Stimulated activated CD8-positive, alpha-beta memory T cell treated with anti-CD3 and anti-CD28 coated beads, Interleukin-15, amount 100 ng/mL, for 1 hour (primary cell): Measurements from ENCODE around the gene TMEM184B.

Experiments used
- DNase-seq: peaks from one replicate; pipeline ENCODE4 v3.0.0-alpha.2; 2020; ENCODE audit warnings: low read depth

Gene TMEM184B

DNA sequence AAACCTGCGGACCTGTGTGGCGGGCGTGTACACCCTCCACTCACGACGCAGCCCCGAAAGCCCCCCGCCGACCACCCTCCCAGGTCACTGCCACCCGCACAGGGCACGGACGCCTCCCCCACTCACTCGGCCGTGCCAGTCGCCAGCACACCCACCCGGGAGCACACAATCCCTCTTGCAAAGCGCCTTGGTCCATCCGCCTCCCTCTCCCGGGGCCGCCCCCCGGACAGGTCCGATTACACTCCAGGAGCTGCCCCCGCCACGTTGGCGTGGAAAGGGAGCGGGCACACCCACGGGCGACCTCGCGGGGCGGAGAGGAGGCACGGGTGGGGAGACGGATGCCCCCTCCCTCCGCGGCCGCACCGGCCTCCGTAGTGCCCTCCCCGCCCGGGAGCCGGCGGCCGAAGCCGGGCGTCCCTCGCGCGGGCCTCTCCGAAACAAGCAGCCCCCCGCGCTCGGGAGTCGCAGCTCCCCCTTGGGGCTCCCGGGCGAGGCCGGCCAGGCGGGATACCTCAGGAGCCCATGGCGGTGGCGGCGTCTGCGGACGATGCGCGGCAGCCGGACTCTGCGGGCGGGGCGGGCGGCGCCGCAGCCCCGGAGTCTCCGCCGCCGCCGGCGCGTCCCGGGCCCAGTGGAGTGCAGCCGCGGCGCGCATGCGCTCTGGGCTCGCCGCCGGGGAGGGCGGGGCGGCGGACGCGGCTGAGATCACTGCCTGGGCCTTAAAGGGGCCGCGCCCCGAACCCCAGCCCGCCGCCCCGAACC, at the start of gene TMEM184B:
Gene TMEM184B (minus strand): TSS at position 638 of the 762 bp plus-strand sequence. CDS start 25,049 bp downstream, outside the sequence.
- peak; percentile 44 for DNase-seq

DNA sequence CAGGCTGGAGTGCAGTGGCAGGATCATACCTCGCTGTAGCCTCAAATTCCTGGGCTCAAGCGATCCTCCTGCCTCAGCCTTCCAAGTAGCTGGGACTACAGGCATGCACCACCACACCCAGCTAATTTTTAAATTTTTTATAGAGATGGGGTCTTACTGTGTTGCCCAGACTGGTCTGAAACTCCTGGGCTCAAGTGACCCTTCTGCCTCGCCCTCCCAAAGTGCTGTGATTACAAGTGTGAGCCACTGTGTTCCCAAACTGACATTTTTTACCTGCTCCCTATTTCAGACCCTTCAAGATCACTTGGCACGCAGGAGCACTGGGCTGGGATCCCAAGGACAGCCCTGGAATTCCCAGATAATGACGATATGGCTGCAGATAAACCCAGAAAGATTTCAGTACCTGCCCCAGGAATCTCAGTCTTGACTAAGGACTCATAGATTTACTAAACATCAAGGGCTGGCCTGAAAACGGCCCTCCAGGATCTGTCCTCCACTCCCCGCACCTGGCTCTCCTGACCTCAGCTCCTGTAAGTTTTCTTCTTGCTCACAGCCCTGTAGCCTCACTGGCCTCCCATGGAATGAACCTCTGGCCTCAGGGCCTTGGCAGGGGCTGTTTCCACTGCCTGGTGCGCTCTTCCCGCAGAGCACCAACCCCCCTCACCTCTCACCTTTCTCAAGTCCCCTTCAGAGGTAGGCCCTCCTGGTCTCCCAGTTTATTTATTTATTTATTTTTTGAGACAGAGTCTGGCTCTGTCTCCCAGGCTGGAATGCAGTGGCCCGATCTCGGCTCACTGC, 48.0 kb upstream of the TMEM184B start:
- DNase-seq: no peak

DNA sequence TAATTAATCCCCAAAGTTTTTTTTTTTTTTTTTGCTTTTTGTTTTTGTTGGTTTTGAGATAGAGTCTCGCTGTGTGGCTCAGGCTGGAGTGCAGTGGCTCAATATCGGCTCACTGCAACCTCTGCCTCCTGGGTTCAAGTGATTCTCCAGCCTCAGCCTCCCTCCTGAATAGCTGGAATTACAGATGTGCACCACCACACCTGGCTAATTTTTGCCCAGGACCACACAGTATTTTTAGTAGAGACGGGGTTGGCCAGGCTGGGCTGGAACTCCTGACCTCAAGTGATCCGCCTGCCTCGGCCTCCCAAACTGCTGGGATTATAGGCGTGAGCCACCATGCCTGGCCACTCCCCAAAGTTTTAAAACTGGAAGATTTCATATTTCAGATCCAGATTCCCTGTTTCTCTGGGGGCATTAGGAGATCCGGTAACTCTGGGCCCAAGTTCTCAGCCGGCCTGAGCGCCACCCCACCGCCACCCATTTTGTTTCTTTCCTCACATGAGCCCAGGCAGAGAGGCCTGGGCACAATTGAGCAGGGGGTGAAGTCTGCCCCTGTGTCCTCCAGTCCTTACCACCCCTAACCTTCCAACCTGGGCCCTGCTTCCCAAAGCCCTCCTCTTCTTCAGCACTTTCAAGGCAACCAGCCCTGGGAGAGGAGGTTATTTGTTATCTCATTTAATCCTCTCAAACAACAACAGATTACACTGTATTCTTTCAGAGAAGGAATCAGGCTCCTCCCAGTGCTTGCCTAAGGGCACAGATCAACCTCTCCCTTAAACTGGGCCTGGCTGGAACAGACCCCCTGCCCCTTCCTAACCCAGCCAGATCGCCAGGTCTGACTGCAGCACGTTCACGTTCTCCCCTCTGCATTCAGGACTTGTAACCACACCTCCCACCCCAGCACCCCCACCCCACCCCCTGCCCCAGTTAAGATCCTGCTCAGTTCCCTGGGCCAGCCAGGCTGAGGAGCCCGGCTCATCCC, 46.3 kb upstream of the TMEM184B start:
- no peak for DNase-seq

DNA sequence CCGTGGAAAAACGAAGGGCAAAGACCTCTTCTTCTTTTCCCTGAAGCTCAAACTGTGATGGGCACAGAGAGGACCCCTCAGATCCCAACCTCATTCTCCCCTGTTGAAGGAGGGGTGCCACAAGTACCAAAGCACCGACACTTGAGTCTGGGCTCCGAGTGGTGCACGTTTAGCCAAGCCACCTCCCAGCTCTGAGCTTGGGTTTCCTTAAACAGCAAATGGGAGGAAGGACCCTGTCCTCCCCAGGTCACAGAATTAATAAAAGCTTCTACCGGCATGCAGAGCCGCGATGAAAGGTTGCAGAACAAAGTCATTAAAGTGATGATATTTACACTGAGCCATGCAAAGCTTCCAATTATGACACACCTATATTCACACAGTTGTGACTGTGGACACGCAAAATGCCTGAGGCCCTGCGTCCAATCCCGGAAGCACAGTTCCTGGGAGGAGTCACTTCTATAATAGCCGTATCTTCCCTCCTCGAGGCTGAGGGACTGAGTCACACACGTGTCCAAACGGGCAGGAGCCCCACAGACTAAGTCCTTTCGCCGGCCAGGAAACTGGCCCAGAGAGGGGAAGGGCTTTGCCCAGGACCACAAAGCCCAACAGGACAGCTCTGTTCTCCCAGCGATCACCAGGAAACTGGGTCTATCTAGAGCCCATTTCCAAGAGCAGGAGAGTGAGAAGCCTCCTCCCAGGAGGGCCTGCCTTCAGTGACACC, 45.3 kb upstream of the TMEM184B start:
- DNase-seq: no peak

DNA sequence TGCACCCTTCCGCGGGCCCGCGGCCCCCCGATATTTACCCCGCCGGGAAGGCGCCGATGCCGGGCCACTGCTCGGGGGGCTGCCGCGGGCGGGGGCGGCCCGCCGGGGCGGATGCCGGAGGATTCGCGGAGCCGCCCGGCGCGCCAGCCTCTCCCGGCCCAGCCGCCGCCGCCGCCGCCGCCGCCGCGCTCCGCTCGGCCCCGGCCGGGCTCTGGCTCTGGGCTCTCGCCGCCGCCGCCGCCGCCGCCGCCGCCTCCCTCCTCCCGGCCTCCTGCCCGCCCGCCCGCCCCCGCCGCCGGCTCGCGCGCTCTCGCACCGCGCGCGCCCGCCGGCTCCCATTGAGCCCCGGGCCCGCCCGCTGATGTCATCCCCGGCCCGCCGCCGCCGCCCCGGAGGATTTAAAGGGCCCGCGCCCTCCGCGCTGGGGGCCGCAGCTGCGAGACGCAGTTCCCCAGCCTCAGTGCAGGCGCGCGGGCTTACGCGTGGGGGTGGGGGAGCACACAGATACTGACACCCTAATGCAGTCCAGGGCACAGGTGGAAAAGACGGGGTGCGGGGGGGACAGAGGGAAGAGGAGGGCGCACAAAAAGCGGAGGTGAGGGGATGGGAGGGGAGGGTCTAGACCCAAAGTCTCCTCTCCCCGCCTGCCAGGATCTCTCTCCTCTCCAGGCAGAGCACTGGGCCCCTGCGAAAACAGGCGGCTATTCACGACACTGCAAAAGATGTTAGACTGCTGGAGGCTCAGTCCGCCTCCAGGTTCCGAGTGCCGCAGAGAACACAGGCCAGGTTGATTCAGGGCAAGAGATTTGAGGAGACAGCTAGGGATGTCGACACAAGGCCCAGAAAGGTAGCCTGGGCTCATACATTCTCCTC, 44.5 kb upstream of the TMEM184B start, which contains the start of gene CSNK1E:
Gene CSNK1E (minus strand): TSS at position 312 of the 873 bp plus-strand sequence. CDS start 3,276 bp downstream, outside the sequence.
- peak; percentile 53 for DNase-seq

DNA sequence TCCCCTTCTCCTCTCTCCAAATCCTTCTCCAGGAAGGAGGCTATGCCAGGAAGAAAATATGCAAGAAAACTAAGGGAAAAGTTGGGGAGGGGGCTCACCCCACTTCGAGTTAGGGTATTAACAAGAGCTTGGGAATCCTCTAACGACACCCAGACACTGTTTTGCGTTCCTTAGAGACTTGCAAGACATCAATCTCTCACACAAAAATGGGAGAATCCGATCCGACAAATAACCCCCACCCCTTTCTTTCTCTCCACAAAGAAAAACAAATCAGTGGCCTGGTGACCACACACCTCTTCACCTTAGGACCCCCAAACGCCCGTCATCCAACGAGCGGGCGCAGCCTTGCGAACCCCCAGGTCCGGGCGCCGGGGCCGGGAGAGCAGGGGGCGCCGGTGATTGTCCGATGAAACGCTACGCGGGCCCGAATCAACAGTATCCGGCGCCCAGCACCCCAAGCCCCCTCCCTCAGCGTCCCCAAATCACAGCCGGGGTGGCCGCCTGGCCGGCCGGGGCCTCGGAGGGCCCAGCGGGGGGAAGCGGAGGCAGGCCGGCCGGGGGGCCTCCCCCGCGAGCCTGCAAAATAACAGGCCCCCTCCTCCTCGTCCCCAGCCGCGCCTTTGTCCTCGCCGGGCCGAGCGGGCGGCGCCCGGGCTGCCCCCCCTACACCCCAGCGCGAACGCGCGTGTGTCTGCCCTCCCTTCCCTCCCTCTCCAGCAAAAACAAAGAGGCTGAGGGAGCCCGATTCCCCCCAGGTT, 43.7 kb upstream of the TMEM184B start:
- peak; percentile 26 for DNase-seq

DNA sequence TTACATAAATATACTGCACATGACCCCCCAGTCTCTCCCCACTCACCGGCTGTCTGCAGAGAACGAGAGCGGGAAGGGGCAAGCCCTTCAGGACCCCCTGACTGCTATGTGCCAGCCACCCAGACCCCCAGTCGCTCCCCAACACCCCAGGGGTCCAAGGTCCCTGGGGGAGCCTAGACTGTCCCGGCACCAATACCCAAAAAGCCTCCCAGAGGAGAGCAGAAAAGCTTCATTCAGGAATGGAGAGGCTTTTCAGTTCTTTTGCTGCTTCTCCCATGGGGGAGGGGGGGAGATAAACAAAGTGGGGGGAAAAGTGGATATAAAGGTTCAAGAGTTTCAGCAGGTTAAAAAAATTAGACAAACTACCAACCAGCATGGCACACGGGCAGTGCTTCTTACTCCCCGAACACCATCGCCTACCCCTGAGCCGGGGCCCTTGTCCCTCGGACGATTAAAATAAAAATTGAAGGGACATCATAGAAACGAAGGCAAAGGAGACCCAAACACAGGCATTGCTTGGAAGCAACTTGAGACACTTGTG, 43.1 kb upstream of the TMEM184B start:
- no peak for DNase-seq

DNA sequence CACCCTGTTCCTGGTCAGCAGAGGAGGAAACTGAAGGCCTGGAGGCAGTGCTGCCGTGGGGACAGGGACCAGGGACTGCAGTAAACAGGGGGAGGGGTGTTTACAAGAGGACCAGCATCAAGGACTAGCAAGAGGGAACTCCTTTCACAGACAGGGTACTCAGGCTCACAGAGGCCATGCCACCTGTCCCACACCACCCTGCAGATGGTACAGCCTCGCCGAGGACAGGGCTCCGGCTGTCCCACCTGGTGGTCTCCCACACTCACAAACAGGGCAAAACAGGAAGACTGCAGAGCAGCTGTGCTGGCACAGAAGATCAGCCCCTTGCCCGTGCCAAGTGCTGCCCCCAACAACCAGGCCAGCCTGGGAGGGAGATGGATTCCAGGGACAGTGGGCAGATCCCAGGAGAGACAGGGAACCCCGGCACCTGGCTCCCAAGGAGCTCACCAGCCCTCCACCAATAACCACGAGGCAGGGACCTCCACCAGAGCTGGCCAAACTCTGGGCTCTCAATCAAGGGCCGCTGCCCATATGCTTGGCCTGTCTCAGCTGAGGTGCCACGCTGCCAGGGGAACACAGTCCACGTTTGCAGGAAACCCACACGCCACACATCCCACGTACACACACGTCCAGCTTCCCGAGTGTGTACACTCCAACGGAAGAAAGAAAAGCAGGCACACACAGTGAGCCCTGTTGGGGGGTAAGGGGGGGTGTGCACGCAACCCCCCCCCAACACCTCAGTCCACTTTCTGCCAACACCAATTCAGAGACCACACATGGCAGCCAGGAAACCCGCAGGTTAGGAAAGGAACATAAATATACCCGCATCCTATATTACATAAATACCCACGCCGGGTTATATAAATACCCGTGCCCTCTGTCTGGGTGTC, 42.4 kb upstream of the TMEM184B start:
- no peak for DNase-seq

DNA sequence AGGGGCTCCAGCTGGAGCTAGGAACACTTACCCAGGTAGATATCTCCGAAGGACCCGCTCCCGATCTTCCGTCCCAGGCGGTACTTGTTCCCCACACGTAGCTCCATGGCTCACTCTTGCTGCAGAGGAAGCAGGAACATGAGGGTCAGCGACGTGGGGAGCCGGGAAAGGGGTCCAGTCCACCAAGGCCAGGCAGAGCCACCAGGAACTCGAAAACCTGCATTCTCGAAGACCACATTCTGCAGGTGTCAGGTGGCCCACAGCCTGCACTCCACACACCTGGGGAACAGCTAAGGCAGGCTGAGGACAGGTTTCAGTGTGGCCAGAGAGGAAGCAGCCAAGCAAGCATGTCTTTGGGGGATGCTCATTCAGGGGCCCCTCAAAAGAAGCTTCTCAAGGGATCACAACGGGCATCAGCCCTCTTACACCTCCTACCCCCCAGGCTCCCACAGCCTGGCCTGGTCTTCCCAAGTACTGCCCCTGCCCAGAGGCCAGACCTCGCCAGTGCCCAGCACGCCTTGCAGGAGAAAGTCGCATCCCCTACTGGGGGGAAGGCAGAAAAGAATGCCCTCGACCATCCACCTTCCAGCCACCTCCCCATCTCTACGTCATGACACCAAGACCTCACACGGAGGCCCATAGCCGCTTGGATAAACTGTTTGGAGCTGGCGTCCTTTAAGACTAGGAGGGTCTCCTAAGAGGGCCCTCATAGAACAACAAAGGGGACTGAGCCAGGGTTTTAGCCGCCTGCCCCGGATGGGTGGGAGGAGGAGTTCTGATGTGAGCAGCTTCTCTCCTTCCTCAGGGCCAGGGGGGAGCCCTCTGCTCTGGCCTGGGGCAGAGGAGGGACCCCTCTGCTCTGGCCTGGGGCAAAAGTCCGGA, 41.5 kb upstream of the TMEM184B start:
- DNase-seq: no peak

DNA sequence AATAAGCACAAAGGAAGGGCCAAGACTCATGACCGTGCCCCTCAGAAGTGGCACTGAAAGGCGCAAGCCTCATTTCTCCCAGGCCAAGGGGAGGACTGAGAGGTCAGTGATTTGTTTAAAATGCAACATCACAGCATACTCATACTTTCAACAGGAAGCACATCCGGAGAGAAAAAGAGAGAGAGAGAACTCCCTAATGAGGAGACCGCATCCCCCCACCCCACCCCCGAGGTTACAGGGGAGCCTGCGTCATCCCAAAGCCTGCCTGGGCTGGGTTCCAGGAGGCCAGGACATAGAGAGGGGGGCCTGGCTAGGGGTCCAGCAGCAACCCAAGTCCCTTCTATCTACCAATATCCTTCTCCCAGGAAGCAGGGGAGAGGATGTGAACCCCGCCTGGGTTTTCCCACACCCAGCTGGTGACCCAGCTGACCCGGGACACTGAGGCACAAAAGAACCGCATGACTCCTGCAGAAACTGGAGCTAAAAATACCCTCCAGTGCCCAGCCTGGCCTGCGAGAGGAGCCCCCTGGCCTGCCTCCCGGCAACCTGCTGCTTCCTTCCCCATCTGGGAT, 40.7 kb upstream of the TMEM184B start:
- no peak for DNase-seq

DNA sequence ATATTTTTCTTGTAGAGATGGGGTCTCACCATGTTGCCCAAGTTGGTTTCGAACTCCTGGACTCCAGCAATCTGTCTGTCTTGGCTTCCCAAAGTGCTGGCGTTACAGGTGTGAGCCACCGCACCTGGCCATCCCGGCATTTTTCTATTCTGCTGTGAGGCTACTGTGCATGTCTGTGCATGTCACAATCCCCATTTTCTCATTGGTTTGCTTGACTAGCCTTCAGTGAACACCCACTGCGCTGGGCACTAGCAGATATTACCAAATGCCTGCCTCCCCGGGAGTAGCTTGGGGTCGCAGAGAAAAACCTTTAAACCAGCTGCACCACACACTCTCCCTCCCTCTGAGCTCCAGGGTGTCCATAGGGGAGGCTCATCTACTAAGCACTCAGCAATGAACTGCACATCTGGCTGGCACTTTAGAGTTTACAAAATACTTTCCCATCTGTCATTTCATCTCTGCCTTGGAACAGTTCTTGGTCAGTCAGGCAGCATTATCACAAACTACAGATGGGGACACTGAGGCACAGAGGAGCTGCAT, 39.5 kb upstream of the TMEM184B start:
- no peak for DNase-seq

DNA sequence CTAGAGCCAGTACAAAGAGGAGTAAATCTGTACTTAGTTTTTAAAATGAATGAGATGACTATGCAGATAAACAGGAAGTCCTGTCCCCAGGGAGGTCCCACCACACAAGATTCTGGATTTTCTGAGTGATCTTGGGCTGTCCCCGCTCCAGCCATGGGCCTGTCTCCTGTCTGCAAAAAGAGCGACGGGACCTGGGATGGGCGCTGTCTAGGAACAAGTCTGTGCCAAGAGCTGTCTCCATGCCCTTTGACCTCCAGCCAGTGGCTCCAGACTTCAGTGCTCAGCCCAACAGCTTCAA, 38.5 kb upstream of the TMEM184B start:
- no peak for DNase-seq

DNA sequence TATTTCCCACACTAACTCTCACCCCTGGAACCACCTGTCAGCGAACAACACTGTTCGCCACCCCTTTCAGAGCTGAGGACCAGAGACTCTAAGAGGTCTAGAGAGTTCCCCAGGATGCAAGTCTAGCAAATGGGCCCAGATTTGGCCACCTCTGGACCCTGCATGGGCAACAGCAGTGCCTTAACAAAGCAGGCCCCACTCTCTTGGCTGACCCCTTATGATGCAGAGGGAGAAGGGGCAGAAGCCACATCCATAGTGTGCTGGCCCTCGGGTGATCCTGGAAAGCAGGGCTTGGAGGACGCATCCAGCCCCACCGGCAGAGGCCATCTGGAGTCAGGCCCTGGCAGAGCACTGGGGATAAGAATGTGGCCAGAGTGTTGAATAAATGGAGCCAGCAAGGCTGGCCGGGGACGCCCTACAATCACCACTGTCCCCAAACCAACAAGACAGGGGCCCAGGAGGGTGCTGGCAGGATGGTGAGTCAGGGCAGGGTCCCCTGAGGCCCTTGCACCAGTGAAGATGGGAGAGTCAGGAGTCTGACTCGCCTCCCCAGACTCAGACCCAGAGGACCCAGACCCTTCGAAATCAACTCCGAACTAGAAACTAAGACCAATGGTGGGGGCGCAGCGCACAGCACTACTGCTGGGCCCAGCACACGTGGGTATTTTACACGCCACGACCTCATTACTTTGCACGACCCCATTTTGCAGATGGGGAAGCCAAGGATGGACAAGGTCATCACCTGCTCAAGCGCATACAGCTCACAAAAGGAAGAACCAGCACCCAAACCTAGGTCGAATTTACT, 37.9 kb upstream of the TMEM184B start:
- no peak for DNase-seq

DNA sequence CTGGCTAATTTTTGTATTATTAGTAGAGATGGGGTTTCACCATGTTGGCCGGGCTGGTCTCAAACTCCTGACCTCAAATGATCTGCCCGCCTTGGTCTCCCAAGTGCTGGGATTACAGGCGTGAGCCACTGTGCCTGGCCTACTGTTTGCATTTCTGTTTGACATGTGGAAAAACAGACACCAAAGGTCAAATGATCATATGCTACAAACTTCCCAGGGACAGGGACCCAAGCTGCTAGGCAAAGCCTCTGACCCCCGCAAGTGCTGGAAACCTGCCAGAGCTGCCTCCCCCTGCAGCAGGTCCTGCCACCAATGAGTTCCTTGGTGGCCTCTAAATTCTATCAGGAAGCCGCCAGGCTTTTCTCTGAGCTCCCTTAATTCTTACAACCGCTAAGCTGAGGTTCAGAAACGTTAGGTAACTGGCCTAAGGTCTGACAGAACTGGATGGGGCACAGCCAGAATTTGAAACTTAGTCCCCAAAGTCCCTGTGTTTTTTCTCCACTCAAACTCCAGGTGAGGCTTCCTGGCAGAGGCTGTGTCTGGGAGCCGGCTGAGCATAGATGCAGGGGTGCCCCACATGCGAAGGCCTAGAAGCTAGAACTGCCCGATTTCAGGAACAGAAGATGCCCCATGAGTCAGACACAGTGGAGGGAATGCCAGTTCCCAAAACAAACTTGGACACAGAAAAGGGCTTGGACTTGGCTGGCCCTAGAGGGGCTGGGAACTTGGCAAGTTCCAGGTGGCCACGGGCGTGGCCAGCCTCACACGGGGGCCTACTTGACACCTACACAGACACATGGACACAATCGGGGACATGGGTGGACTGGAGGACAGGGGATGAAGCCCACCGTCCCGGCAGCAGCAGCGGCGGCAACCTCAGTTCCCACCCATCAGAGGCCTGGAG, 37.1 kb upstream of the TMEM184B start:
- DNase-seq: no peak
